HG03439 (cell line): Measurements from ENCODE around the gene P2RX2.

Source experiments
- ATAC-seq: cut with Tn5 transposase; IDR thresholded peaks from one replicate; pipeline ENCODE4 v1.9.1; 2021; ENCODE audit warnings: mild to moderate bottlenecking, moderate library complexity; ENCODE audit not compliant: unreplicated experiment

The P2RX2 gene

DNA sequence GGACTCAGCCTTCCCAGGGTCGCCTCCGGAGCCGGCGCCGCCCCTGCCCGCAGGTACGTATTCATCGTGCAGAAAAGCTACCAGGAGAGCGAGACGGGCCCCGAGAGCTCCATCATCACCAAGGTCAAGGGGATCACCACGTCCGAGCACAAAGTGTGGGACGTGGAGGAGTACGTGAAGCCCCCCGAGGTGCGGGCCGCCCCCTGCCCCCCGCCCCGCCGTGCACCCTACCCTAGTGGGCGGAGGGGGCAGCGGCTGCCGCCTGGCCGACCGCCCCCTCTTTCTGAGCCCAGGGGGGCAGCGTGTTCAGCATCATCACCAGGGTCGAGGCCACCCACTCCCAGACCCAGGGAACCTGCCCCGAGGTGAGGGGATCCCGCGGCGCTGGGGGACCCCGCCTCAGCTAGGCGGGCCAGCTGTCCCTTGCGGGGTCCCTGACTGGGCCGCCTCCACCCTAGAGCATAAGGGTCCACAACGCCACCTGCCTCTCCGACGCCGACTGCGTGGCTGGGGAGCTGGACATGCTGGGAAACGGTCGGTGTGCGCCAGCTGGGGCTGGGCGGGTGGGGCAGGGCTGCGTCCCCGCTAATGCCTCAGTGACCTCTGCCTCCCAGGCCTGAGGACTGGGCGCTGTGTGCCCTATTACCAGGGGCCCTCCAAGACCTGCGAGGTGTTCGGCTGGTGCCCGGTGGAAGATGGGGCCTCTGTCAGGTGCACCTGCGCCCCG lies 973 bp downstream of the P2RX2 start:
- no peak for ATAC-seq

DNA sequence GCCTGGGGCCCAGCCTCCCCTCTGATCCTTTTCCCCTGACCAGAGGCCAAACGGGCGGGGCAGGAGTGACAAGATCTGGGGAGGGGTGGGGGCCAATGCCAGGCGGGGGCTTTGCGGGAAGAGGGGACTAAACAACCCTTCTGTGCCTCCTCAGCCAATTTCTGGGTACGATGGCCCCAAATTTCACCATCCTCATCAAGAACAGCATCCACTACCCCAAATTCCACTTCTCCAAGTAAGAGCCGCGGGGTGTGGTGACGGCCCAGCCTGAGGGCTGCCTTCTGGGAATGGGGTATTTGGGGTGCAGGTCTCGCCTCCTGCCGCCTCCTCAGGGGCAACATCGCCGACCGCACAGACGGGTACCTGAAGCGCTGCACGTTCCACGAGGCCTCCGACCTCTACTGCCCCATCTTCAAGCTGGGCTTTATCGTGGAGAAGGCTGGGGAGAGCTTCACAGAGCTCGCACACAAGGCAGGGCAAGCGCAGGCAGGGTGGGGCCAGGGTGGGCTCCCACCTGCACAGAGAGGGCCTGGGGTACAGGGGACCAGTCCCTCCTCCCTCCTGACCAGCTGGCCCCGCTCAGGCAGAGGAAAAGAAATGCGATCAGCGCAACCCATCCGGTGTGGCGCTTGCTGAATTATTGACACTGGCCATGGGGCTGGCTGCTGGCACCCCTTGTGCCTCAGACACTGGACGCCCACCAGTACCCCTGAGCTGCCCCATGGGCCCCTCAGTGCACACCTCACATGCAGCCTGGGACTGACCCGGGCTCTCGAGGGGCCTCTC lies 1.7 kb downstream of the P2RX2 start:
- no peak for ATAC-seq

DNA sequence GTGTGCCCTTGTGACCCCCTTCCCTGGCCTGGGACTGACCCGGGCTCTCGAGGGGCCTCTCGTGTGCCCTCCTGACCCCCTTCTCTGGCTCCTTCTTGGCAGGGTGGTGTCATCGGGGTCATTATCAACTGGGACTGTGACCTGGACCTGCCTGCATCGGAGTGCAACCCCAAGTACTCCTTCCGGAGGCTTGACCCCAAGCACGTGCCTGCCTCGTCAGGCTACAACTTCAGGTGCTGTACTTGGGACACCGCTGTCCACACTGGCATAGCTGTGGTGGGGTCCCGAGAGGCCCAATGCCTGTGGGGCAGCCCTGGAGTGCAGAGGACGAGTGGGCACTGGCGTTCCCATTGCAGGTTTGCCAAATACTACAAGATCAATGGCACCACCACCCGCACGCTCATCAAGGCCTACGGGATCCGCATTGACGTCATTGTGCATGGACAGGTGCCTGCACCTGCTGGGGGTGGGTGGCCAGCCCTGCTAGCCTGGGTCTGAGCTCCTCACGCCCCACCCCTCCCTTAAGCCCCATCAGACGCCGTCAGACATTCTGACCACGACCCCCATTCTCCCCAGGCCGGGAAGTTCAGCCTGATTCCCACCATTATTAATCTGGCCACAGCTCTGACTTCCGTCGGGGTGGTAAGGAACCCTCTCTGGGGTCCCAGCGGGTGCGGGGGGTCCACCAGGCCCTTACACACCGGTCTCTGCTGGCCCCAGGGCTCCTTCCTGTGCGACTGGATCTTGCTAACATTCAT lies 2.5 kb downstream of the P2RX2 start:
- ATAC-seq: no peak

DNA sequence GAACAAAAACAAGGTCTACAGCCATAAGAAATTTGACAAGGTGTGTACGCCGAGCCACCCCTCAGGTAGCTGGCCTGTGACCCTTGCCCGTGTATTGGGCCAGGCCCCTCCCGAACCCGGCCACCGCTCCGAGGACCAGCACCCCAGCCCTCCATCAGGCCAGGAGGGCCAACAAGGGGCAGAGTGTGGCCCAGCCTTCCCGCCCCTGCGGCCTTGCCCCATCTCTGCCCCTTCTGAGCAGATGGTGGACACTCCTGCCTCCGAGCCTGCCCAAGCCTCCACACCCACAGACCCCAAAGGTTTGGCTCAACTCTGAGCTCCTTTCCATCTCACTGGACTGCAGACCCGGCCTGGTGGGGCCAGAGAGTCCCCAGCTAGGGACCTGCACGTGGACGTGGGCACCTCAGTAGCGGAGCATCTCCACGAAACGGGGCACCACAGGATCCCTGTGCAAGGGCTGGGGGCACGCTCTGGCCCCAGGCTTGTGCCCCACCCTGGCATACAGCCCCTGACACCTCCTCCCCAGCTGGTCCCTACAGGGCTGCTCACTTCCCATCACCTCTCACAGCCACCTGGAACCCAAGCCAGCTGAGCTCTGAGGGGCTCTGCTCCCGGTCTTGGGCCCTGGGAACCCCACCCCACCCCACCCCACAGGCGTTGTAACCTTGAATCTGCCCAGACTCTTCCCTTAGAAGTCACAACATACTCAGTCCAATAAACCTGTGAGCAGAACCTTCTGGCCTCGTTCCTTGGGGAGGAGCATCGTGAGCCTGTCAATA lies 3.3 kb downstream of the P2RX2 start:
- ATAC-seq: no peak

DNA sequence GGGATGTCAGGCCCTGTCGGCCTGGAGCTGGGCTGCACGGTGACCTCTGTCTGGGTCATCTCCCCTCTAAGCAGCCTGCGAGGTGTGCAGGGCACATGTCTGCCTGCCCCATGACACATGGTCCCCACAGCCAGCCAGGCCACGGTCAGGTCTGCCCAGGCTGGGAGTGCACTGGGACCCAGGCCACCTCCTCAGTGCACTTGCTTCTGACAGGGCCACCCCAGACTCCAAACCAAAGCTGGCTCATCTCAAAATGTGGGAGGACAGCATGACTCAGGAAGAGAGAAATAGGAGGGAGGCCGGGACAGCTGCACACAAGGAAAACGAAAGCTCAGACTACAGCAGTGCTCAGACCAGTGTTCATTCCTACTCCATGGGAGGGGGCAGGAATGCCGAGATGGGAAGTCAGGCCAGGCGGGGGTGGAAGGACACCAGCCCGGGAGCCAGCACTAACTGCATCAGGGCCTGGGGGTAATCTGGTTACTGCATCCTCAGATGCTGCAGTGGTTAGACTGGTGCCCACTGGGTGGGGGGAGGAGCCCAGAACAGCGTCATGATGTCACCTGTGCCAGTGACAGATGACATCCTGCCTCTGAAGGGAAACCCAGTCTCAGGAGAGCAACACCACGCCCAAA lies 4.0 kb downstream of the P2RX2 start:
- ATAC-seq: no peak

DNA sequence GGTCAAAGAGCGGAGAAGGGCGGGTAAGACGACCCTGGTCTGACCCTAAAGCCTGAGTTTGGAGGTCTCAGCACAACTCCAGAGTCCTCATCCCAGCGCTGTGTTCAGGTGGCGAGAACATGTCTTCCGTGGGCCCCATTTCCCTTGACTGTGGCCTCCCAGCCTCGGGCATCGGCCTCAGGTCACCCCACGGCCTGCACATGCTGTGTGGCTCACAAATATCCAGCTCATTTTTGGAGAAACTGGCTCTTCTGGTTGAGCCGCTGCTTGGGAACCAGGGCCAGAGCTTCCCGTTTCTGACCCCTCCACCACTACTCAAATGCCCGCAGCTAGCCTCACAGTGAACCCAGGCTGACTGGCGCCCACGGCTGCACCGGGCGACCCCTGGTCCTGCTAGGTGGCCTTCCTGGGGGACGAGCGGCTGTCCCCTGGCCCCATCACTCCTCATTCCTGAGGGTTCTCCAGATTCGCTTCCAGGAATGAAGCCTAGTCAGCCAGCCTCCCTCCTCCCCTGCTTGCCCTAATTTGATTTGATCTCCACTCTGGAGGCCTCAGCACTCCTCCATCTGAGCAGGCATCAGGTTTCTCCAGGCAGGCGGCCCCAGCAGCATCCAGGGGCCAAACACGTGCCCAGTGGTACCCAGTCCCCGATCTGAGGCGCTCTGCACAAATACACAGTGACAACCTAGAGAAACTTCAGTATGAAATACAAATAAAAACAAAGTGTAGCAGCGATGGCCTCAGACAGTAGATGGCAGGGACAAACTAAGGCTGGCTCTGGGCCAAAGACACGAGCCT lies 4.7 kb downstream of the P2RX2 start:
- ATAC-seq: no peak

DNA sequence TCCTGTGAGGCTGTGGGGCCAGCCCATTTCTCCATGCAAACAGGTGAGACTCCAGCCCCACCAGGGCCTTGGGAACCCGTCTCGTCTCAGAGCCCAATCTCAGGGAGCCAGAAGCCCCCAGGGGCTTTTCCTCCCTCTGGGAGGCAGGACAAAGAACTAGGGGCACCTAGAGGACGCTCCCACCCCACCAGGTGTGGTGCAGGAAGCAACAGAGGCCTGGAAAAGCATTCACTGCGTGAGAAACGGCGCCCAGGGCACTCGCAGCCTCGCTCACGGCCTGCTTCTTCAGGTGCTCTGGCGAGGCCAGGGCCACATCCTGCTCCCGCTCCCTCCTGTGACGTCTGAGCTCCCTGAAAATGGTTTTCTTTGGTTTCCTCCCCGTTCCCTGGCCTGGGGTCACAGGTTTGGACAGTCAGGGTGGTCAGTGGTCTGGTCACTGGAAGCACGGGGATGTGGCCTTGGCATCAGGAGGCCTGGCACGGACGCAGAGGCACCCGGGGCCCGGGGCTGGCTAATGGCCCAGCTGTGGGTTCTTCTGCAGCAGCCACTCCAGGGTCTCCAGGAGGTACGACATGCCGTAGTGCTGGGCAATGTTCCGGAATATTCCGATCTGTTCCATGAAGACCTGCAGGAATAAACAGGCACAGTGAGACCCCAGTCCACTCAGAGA lies 5.7 kb downstream of the P2RX2 start:
- ATAC-seq: no peak

DNA sequence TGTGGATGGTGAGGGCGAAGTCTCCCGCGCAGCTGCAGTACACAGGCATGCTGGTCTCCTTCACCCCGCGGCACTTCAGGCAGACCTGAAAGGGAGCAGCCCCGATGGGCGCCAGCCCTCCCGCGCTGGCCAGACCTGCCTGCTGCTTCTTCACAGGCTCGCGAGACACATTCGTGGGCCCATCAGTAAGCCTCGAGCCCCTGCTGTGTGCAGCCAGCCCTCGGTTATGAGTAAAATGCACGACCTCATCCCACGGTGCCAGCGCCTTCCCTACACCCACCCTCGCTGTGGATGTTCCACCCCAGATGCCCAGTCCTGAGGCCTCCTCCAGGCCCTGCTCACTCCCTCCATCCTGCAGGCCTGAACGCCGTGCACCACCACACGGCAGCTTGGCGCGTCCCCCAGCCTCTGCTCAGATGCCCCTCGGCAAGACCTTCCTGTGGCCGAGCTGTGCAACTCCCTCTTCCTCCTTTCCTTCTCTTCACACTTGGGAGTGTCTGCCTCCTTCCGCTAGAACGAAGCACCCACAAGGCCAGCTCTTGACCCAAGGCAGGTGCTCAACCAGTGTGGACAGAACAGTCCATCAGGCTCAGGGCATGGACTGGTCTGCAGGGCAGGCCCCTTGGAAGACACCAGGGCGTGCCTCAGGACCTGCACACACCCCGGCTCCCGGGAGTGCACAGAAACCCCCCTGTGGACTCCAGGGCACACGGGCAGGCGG lies 6.5 kb downstream of the P2RX2 start:
- ATAC-seq: no peak

DNA sequence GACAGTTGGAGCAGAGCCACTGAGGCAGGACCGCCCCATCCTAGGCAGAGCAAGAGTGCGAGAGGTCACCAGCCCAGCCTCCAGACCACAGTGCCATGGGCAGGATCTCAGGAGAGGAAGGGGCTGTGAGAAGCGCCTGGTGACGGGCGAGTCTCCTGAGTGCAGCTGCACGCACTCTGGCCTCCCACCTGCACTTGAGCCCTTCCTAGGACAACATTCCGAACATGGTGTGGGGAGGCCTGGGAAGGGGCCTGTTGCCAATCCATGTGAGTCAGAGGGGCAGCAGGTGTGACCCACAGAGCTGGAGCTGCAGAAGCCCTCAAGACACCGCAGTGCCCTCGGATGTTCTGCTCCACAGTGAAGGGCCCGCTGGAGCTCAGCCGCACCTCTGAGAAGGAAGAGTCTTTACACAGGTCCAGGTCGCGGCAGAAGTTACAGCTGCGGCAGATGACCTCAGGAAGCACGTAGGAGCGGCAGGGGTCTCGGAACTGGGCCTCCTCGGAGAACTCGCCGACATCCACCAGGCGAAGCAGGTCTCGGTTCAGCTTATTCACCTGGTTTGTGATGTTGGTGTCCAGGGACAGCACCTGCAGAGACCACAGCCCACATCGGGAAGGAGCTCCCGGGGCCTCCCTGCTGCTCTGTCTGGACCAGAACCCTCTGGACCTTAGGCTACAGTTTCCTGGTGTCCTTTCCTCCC lies 7.3 kb downstream of the P2RX2 start:
- ATAC-seq: no peak

DNA sequence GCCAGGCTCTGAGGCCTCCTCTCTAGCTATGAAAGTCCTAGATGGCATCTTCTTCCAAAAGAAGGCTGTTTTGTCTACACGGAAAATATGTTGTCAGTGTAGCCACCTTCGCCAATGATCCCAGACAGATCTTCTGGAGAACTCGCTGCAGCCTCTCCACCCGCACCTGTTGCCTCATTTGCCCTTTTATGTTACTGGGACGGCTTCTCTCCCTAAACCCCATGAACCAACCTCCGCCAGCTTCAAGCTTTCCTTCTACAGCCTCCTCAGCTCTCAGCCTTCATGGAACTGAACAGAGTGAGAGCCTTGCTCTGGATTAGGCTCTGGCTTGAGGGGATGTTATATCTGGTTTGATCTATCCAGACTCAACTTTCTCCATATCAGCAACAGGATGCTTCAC lies 10.8 kb downstream of the P2RX2 start:
- no peak for ATAC-seq

DNA sequence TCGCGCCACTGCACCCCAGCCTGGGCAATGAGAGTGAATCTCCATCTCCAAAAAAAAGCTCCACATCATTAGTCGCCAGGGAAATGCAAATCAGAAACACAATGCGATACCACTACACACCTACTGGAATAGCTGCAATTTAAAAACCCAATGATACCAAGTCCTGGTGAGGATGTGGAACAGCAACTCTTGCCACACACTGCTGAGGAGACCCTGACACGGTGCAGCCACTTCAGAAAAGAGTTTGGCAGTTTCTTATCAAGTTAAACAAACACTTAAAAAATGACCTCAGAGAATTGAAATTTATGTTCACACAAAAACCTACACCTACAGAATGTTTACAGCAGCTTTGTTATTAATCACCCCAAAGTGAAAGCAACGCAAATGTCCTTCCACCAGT lies 12.1 kb downstream of the P2RX2 start:
- no peak for ATAC-seq

DNA sequence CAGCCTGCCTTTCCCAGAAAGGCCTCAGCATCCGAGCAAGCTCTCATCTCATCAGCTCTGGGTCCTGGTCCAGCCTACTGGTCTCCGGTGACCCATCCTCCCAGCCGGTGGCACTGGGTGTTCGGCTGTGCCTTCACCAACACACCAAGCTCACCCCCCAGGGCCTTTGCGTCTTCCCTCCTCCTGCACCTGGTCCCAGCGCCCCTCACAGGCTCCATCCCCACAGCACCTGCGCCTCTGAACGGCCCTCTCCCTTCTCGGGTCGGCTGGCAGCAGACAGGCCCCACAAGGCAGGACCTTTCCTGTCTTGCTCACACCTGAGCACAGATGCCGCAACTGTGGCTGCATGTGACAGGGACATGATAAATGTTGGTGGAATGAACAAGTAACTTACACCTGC lies 13.1 kb downstream of the P2RX2 start:
- ATAC-seq: no peak

DNA sequence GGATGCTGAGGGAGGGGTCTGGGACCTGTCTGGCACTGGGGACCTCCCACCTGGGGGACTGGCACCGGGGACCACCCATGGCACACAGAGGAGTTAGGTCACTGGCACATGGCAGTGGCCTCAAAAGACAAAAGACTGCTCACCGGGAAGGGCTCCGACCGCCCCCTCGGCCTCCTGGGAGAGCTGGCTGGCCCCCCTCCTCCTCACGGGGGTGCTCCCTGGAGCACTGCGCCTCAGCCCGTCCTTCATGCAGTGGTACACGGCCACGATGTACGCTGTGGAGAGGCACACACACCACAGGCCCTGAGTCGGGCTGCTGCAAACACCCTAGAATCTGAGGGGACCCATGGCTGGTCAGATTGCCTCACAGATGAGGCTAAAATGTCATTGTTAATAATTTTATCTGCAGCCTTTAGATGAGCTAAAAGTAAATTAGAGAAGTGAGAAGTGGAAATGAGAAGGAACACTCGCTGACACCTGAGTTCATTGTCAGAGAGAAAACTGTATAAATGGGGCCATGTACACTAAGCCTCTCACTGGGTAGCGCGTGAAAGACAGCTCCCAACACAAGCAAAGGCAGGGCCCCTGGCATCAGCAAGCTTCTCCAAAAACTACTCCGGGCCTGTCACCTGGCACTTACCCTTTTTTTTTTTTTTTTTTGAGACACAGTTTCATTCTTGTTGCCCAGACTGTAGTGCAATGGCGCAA lies 14.1 kb downstream of the P2RX2 start:
- ATAC-seq: no peak

DNA sequence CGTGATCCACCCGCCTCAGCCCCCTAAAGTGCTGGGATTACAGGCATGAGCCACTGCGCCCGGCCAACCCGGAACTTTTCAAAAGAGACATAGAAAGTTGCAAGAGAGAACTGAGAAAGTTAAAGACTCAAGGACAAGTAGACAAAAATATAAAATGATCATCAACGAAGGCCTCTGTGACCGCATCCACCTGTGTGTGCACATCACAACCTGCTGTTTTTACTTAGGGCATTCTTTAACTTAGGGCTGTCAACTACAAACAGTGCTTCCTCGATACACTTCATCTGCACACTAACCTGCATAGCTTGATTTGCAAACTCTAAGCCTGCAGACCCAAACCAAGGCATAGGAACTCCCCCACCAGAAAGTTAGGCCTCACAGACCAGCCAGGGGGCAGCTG lies 14.8 kb downstream of the P2RX2 start:
- ATAC-seq: no peak

DNA sequence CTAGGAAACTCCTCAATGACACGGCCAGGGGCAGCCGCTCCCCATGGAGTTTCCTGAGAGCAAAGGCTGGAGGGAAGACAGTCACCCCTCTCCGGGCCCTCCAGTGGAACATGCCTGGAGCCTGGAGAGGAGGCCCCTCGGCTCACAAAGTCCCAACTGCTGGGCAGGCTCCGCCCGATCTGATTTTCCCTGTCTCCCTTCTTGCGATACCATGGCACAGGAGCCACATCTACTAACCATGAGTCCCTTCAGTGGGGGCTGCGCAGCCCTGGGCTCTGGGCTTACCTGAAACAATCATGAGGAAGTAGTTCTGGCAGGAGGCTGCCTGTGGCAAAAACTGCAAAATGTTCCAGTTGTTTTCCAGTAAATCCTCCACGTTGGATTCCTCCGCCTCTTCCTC lies 15.3 kb downstream of the P2RX2 start:
- no peak for ATAC-seq

DNA sequence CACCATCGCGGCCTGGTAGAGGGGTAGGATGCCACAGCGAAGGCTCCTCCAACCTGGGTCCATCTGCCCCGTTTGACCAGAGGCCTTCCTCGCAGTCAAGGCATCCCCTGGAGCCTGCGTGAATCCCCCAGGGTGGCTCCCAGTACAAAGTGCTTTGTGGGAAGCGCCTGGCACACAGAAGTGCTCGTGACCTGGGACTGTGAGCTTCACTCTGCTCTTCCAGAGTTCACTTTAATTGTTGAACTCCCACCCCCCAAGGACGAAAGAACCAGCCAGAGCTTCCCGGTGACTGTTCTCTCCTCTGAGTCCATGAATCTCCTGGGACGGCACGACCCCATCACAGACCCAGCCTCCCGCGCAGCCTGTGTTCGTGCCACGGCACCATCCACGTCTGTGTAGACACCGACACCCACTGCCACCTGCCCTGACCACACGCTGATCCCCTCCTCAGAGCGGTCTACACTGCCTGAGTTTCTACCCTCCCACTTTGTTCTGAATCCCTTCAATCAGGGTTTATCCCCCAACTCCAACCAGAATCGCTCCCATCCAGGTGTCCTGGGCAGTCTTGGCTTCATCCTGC lies 15.9 kb downstream of the P2RX2 start:
- ATAC-seq: no peak
